Breast epithelium (tissue), 3 donors: ENCODE data around the gene AOX1.
"Not testable (repeated sequence)": the region's sequence is repeated elsewhere in the genome, so short reads cannot be mapped to it uniquely, and the experiment has no call there.

Source experiments
- CTCF ChIP-seq, 3 donors: fragments of 450-650 bp; IDR thresholded peaks; one replicate each; pipeline ENCODE4 v1.5.1; 2016 to 2017; ENCODE audit warnings: antibody characterized with exemption in 3 of 3, mild to moderate bottlenecking in 3 of 3, moderate library complexity in 3 of 3
- POLR2A ChIP-seq: fragments of 450-650 bp; IDR thresholded peaks from one replicate; pipeline ENCODE4 v1.6.1; 2016; ENCODE audit warnings: antibody characterized with exemption, mild to moderate bottlenecking, moderate library complexity
- POLR2AphosphoS5 ChIP-seq, 3 donors: sonication (generic); formaldehyde crosslinking; IDR thresholded peaks; one replicate each; pipeline ENCODE4 v1.6.1; 2017; ENCODE audit warnings: antibody characterized with exemption in 3 of 3

DNA sequence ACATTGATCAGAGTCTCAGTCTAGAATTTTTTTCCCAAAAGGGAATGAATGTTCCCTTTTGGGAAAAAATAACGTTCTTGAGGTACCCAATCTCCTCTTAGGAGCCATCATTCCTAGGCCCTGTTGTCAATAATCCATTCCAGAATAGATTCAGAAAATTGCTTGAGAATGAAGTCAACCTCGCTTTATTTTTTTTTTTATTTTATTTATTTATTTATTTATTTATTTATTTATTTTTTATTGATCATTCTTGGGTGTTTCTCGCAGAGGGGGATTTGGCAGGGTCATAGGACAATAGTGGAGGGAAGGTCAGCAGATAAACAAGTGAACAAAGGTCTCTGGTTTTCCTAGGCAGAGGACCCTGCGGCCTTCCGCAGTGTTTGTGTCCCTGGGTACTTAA is 96.6 kb downstream of the AOX1 start:
- not testable (repeated sequence) for TF ChIP-seq CTCF (IDR thresholded peaks at IDR 0.05); POLR2A; POLR2AphosphoS5 (IDR thresholded peaks at IDR 0.05)
